H9 (cell line): ENCODE data around the gene CC2D2A. TPM values are rescaled to one million over a fixed set of nuclear protein-coding genes. Genes with fewer than 3 reads are reported as not detected.
A peak's percentile ranks its signal among the peaks of the same experiment; 100 is the strongest.

Experiments used
- DNase-seq: peaks from one replicate; pipeline ENCODE4 v3.0.0-alpha.2; 2017
- H2AFZ ChIP-seq: one replicate; pipeline ENCODE4 v1.6.1; 2013; ENCODE audit warnings: mild to moderate bottlenecking, low read length, control low read depth, moderate library complexity
- H2AK5ac ChIP-seq: 2 replicates; pipeline ENCODE4 v1.6.1; 2013; ENCODE audit warnings: low read length, control low read depth, mixed read lengths; ENCODE audit not compliant: insufficient read length
- H2BK120ac ChIP-seq: one replicate; pipeline ENCODE4 v1.6.1; 2013; ENCODE audit warnings: low read depth, mild to moderate bottlenecking, low read length, control low read depth, inconsistent platforms; ENCODE audit not compliant: poor library complexity, severe bottlenecking
- H2BK12ac ChIP-seq: 2 replicates; pipeline ENCODE4 v1.6.1; 2013; ENCODE audit warnings: low read length, control low read depth, mixed read lengths, low read depth; ENCODE audit not compliant: insufficient read length
- H2BK15ac ChIP-seq: 2 replicates; pipeline ENCODE4 v1.6.1; 2013; ENCODE audit warnings: low read depth, low read length, control low read depth
- H2BK20ac ChIP-seq: one replicate; pipeline ENCODE4 v1.6.1; 2013; ENCODE audit warnings: low read depth, mild to moderate bottlenecking, low read length, control low read depth, inconsistent platforms; ENCODE audit not compliant: poor library complexity, severe bottlenecking
- H2BK5ac ChIP-seq: 2 replicates; pipeline ENCODE4 v1.6.1; 2013; ENCODE audit warnings: low read length, control low read depth, mixed read lengths; ENCODE audit not compliant: insufficient read length
- H3K14ac ChIP-seq: 2 replicates; pipeline ENCODE4 v1.6.1; 2013; ENCODE audit warnings: low read length, control low read depth; ENCODE audit not compliant: insufficient read depth
- H3K18ac ChIP-seq: 2 replicates; pipeline ENCODE4 v1.6.1; 2013; ENCODE audit warnings: low read depth, mild to moderate bottlenecking, mixed read lengths, low read length, control low read depth; ENCODE audit not compliant: insufficient read length
- H3K23ac ChIP-seq: 2 replicates; pipeline ENCODE4 v1.6.1; 2013; ENCODE audit warnings: low read length, control low read depth, mixed read lengths, low read depth; ENCODE audit not compliant: insufficient read length
- H3K23me2 ChIP-seq: 2 replicates; pipeline ENCODE4 v1.6.1; 2013; ENCODE audit warnings: low read depth, mild to moderate bottlenecking, mixed read lengths, low read length, control low read depth; ENCODE audit not compliant: insufficient read length, poor library complexity, severe bottlenecking
- H3K27ac ChIP-seq: 2 replicates; pipeline ENCODE4 v1.5.1; 2013; ENCODE audit warnings: low read length, control low read depth, mixed read lengths, low read depth; ENCODE audit not compliant: insufficient read length
- H3K27me3 ChIP-seq: 2 replicates; pipeline ENCODE4 v1.6.1; 2013; ENCODE audit warnings: low read length, control low read depth, inconsistent platforms; ENCODE audit not compliant: insufficient read depth
- H3K4ac ChIP-seq: 2 replicates; pipeline ENCODE4 v1.6.1; 2013; ENCODE audit warnings: low read depth, mild to moderate bottlenecking, control low read depth, inconsistent platforms, low read length, moderate library complexity
- H3K4me1 ChIP-seq: 2 replicates; pipeline ENCODE4 v1.6.1; 2013; ENCODE audit warnings: low read length, control low read depth, inconsistent platforms; ENCODE audit not compliant: insufficient read depth
- H3K4me2 ChIP-seq: 2 replicates; pipeline ENCODE4 v1.6.1; 2013; ENCODE audit warnings: low read length, control low read depth, mixed read lengths; ENCODE audit not compliant: insufficient read length, insufficient read depth
- H3K56ac ChIP-seq: 2 replicates; pipeline ENCODE4 v1.6.1; 2013; ENCODE audit warnings: low read depth, mild to moderate bottlenecking, mixed read lengths, low read length, control low read depth; ENCODE audit not compliant: insufficient read length
- H3K79me1 ChIP-seq: 2 replicates; pipeline ENCODE4 v1.6.1; 2013; ENCODE audit warnings: low read depth, mild to moderate bottlenecking, moderate library complexity, low read length, control low read depth, inconsistent platforms; ENCODE audit not compliant: insufficient read depth, poor library complexity, severe bottlenecking
- H3K79me2 ChIP-seq: 2 replicates; pipeline ENCODE4 v1.6.1; 2013; ENCODE audit warnings: low read length, control low read depth, inconsistent platforms; ENCODE audit not compliant: insufficient read depth
- H3K9ac ChIP-seq: 2 replicates; pipeline ENCODE4 v1.6.1; 2013; ENCODE audit warnings: low read length, control low read depth, mixed read lengths; ENCODE audit not compliant: insufficient read length; ENCODE audit errors: extremely low read depth
- H3K9me3 ChIP-seq: one replicate; pipeline ENCODE4 v1.6.1; 2013; ENCODE audit warnings: low read depth, low read length, inconsistent platforms; ENCODE audit not compliant: control insufficient read depth
- H3T11ph ChIP-seq: one replicate; pipeline ENCODE4 v1.6.1; 2013; ENCODE audit warnings: mild to moderate bottlenecking, low read length, control low read depth, inconsistent platforms
- H4K20me1 ChIP-seq: one replicate; pipeline ENCODE4 v1.6.1; 2013; ENCODE audit not compliant: control insufficient read depth, insufficient read length, insufficient read depth
- H4K5ac ChIP-seq: 2 replicates; pipeline ENCODE4 v1.6.1; 2013; ENCODE audit warnings: low read depth, mild to moderate bottlenecking, mixed read lengths, low read length, control low read depth; ENCODE audit not compliant: insufficient read length
- H4K8ac ChIP-seq: replicated peaks from 2 replicates; pipeline ENCODE4 v1.6.1; 2013; ENCODE audit warnings: low read length, control low read depth, mixed read lengths, low read depth; ENCODE audit not compliant: insufficient read length
- H4K91ac ChIP-seq: 2 replicates; pipeline ENCODE4 v1.6.1; 2013; ENCODE audit warnings: low read depth, mild to moderate bottlenecking, moderate library complexity, mixed read lengths, low read length, control low read depth; ENCODE audit not compliant: insufficient read length
- H3K27ac Mint-ChIP-seq, 3 experiments: 2 replicates in 2 of 3; 3 replicates in 1 of 3; pipeline ENCODE4 v1.8.0; 2020 to 2021; ENCODE audit warnings: mixed read lengths in 3 of 3, mild to moderate bottlenecking in 1 of 3, moderate library complexity in 1 of 3
- H3K27me3 Mint-ChIP-seq: 2 replicates; pipeline ENCODE4 v1.8.0; 2021; ENCODE audit warnings: low read depth, mild to moderate bottlenecking, moderate library complexity, mixed read lengths
- H3K36me3 Mint-ChIP-seq, 3 experiments: 2 replicates in 2 of 3; 3 replicates in 1 of 3; pipeline ENCODE4 v1.8.0; 2020 to 2021; ENCODE audit warnings: low read depth in 3 of 3, mixed read lengths in 3 of 3; ENCODE audit not compliant: insufficient read depth in 1 of 3
- H3K4me1 Mint-ChIP-seq, 2 experiments: 2 replicates each; pipeline ENCODE4 v1.8.0; 2020; ENCODE audit warnings: mixed read lengths in 2 of 2
- H3K4me3 Mint-ChIP-seq, 2 experiments: 2 replicates in 1 of 2; 3 replicates in 1 of 2; pipeline ENCODE4 v1.8.0; 2020 to 2021; ENCODE audit warnings: mild to moderate bottlenecking in 2 of 2, mixed read lengths in 2 of 2, moderate library complexity in 1 of 2
- H3K9me3 Mint-ChIP-seq, 2 experiments: 2 replicates in 1 of 2; 3 replicates in 1 of 2; pipeline ENCODE4 v1.8.0; 2020; ENCODE audit warnings: mild to moderate bottlenecking in 2 of 2, mixed read lengths in 2 of 2, moderate library complexity in 1 of 2
- WGBS: extraction: QIAGEN DNeasy Blood & Tissue Kit; methylation state at CpG from one replicate; pipeline ENCODE4 v1.1.7; 2013; ENCODE audit warnings: missing lambda C conversion rate, low lambda C conversion rate, mixed read lengths; ENCODE audit not compliant: insufficient read length; ENCODE audit errors: extremely low coverage; 5-methylcytosine and 5-hydroxymethylcytosine counted together
- total RNA-seq: library from RNA; stranded (reverse); gene quantifications from 2 replicates; pipeline ENCODE4 v1.2.1, GENCODE V29; 2021
- TF ChIP-seq, protein P1 (sequence below): fragments of 200-600 bp; sonication (generic); conservative IDR thresholded peaks from 3 replicates; pipeline ENCODE4 v1.8.0; 2021; ENCODE audit warnings: antibody characterized with exemption, mild to moderate bottlenecking

Gene CC2D2A
- total RNA-seq, 1 experiment from 2014 or later = 10.4 TPM

DNA sequence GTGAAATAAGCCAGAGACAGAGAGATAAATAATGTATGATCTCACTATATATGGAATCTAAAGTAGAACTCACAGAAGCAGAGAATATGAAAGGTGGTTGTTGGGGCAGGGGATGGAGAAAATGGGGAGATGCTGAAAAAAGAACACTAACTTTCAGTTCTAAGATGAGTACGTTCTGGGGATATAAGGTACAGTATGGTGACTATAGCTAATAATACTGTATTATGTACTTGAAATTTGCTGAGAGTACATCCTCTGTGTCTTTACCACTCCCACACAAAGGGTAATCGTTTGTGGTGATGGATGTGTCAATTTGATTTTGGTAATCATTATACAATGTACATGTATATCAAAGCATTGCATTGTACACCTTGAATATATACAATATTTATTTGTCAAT, 178.9 kb downstream of the CC2D2A start:
- no peaks in the 10 kb centered on the region for H4K20me1 ChIP-seq
- TF ChIP-seq, protein P1, sequence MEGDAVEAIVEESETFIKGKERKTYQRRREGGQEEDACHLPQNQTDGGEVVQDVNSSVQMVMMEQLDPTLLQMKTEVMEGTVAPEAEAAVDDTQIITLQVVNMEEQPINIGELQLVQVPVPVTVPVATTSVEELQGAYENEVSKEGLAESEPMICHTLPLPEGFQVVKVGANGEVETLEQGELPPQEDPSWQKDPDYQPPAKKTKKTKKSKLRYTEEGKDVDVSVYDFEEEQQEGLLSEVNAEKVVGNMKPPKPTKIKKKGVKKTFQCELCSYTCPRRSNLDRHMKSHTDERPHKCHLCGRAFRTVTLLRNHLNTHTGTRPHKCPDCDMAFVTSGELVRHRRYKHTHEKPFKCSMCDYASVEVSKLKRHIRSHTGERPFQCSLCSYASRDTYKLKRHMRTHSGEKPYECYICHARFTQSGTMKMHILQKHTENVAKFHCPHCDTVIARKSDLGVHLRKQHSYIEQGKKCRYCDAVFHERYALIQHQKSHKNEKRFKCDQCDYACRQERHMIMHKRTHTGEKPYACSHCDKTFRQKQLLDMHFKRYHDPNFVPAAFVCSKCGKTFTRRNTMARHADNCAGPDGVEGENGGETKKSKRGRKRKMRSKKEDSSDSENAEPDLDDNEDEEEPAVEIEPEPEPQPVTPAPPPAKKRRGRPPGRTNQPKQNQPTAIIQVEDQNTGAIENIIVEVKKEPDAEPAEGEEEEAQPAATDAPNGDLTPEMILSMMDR = no peak

More for the DNA sequence above, 178.9 kb downstream of the CC2D2A start:
- Histone ChIP-seq H3K27ac (no peak overlapping the region), H2BK20ac (no peak overlapping the region), H3K14ac (no peak overlapping the region), H2BK120ac (no peak overlapping the region), H2BK15ac (no peak overlapping the region), H3T11ph (no peak overlapping the region), H3K4me2 (no peak overlapping the region), H2AK5ac (no peak overlapping the region), H2BK12ac (no peak overlapping the region), H3K79me2 (peaks cover 10% of the 10 kb centered on the region; the same call in 1 of the 2 replicates), H3K79me1 (peaks cover 7% of the 10 kb centered on the region), H3K23me2 (no peaks in the 10 kb centered on the region), H3K56ac (no peak overlapping the region), H4K5ac (no peak overlapping the region), H4K91ac (no peak overlapping the region), H2AFZ (no peak overlapping the region), H3K9ac (no peak overlapping the region), H3K27me3 (no peaks in the 10 kb centered on the region), H4K8ac (no peak overlapping the region), H3K18ac (no peak overlapping the region), H3K4me1 (peaks cover under 1% of the 10 kb centered on the region; the same call in 1 of the 2 replicates), H3K9me3 (no peaks in the 10 kb centered on the region), H2BK5ac (no peak overlapping the region), H3K23ac (no peak overlapping the region), H3K4ac (no peak overlapping the region)
- DNase-seq = no peak
- Mint-ChIP-seq H3K27ac (0 out of 7 replicates have a peak overlapping the region, but pooled peaks of 1 of the 3 experiments have one; percentile 10), H3K36me3 (no peaks in the 10 kb centered on the region), H3K9me3 (no peaks in the 10 kb centered on the region), H3K27me3 (no peaks in the 10 kb centered on the region), H3K4me3 (no peak overlapping the region), H3K4me1 (peaks cover 23 to 26% of the 10 kb centered on the region in 2 experiments)
- WGBS = no CpG with 5 or more reads among the region's 2 CpGs
